Liver (tissue), 9 donors: Measurements from ENCODE around the gene NUP50. TPM values are rescaled to one million over a fixed set of nuclear protein-coding genes. Genes with fewer than 3 reads are reported as not detected.

Experiments
- DNase-seq: peaks from one replicate; pipeline ENCODE4 v3.0.0-alpha.2; 2017; ENCODE audit warnings: low spot score
- H3K27ac ChIP-seq, 2 donors: one replicate each; pipeline ENCODE4 v1.7.0; 2013; ENCODE audit warnings: inconsistent platforms in 2 of 2, low read length in 2 of 2, control low read depth in 1 of 2, low read depth in 1 of 2, mild to moderate bottlenecking in 1 of 2
- H3K27me3 ChIP-seq, 4 donors: one replicate each; pipeline versions ENCODE4 v1.6.1 to v1.7.0; 2013; ENCODE audit warnings: low read length in 3 of 4, inconsistent platforms in 1 of 4, mild to moderate bottlenecking in 1 of 4, moderate library complexity in 1 of 4; ENCODE audit not compliant: control insufficient read depth in 4 of 4, insufficient read depth in 4 of 4
- H3K36me3 ChIP-seq, 4 donors: one replicate each; pipeline versions ENCODE4 v1.6.1 to v1.7.0; 2013; ENCODE audit warnings: low read length in 3 of 4, mild to moderate bottlenecking in 3 of 4, low read depth in 1 of 4, moderate library complexity in 1 of 4; ENCODE audit not compliant: control insufficient read depth in 4 of 4, insufficient read depth in 3 of 4
- H3K4me1 ChIP-seq, 4 donors: one replicate each; pipeline versions ENCODE4 v1.6.1 to v1.7.0; 2013; ENCODE audit warnings: low read length in 3 of 4, mild to moderate bottlenecking in 3 of 4, moderate library complexity in 1 of 4; ENCODE audit not compliant: control insufficient read depth in 4 of 4, insufficient read depth in 4 of 4
- H3K4me3 ChIP-seq, 3 donors: one replicate each; pipeline versions ENCODE4 v1.6.1 to v1.7.0; 2013; ENCODE audit warnings: low read length in 3 of 3, control low read depth in 1 of 3, low read depth in 1 of 3, mild to moderate bottlenecking in 1 of 3
- H3K9ac ChIP-seq, 2 donors: one replicate each; pipeline ENCODE4 v1.7.0; 2013; ENCODE audit warnings: low read length in 2 of 2, mild to moderate bottlenecking in 2 of 2, moderate library complexity in 2 of 2, control low read depth in 1 of 2, low read depth in 1 of 2
- H3K9me3 ChIP-seq, 4 donors: one replicate each; pipeline versions ENCODE4 v1.6.1 to v1.7.0; 2013; ENCODE audit warnings: low read length in 3 of 4; ENCODE audit not compliant: control insufficient read depth in 4 of 4
- FOXA2 ChIP-seq: IDR thresholded peaks from 2 replicates; pipeline ENCODE4 v1.6.1; 2016; ENCODE audit warnings: antibody characterized with exemption
- HNF4A ChIP-seq, 2 donors: conservative IDR thresholded peaks; 2 replicates each; pipeline ENCODE4 v1.6.1; 2016; ENCODE audit warnings: antibody characterized with exemption in 2 of 2, mild to moderate bottlenecking in 2 of 2
- HNF4G ChIP-seq: IDR thresholded peaks from 2 replicates; pipeline ENCODE4 v1.6.1; 2016; ENCODE audit warnings: antibody characterized with exemption
- JUND ChIP-seq, 2 donors: IDR thresholded peaks; 2 replicates each; pipeline ENCODE4 v1.6.1; 2016; ENCODE audit warnings: antibody characterized with exemption in 2 of 2
- NR2F2 ChIP-seq: IDR thresholded peaks from 2 replicates; pipeline ENCODE4 v1.6.1; 2016; ENCODE audit warnings: antibody characterized with exemption
- RAD21 ChIP-seq, 2 donors: IDR thresholded peaks; 2 replicates each; pipeline ENCODE4 v1.6.1; 2016; ENCODE audit warnings: antibody characterized with exemption in 2 of 2, mild to moderate bottlenecking in 2 of 2
- RXRA ChIP-seq, 2 donors: IDR thresholded peaks; 2 replicates each; pipeline ENCODE4 v1.6.1; 2017 to 2018; ENCODE audit warnings: antibody characterized with exemption in 2 of 2, mild to moderate bottlenecking in 1 of 2
- SP1 ChIP-seq: IDR thresholded peaks from 2 replicates; pipeline ENCODE4 v1.6.1; 2018; ENCODE audit warnings: antibody characterized with exemption, mild to moderate bottlenecking
- TAF1 ChIP-seq: conservative IDR thresholded peaks from 2 replicates; pipeline ENCODE4 v1.6.1; 2016; ENCODE audit warnings: antibody characterized with exemption, mild to moderate bottlenecking
- YY1 ChIP-seq: IDR thresholded peaks from 2 replicates; pipeline ENCODE4 v1.6.1; 2016; ENCODE audit warnings: antibody characterized with exemption, mild to moderate bottlenecking
- WGBS: extraction: QIAGEN DNeasy Blood & Tissue Kit; methylation state at CpG from one replicate; pipeline ENCODE4 v1.1.7; 2013; 5-methylcytosine and 5-hydroxymethylcytosine counted together
- polyA plus RNA-seq, 2 donors: library from polyadenylated mRNA; stranded (reverse) in 1 of 2; unstranded in 1 of 2; fragments of 200-250 nt in 1 of 2; fragments of >200 nt in 1 of 2; fragmentation: Nextera tagmentation in 1 of 2; extraction: Ambion mirVana in 1 of 2; gene quantifications; one replicate each; pipeline versions ENCODE4 v1.2.1 to v1.2.3, GENCODE V29; 2013 to 2015
- total RNA-seq, 2 donors: library from RNA; depleted of rRNA; stranded (reverse); fragments of >200 nt; gene quantifications; one replicate each; pipeline ENCODE4 v1.2.3, GENCODE V29; 2014
- TF ChIP-seq, protein P1 (sequence below): IDR thresholded peaks from 2 replicates; pipeline ENCODE4 v1.6.1; 2016; ENCODE audit warnings: antibody characterized with exemption, mild to moderate bottlenecking
- TF ChIP-seq, protein P2 (sequence below): IDR thresholded peaks from 2 replicates; pipeline ENCODE4 v1.6.1; 2016; ENCODE audit warnings: antibody characterized with exemption
- TF ChIP-seq, protein P3 (sequence below): IDR thresholded peaks from 2 replicates; pipeline ENCODE4 v1.6.1; 2016; ENCODE audit warnings: antibody characterized with exemption
- donor health status: healthy.
- donor health status: healthy.
- donor health status: healthy.
- donor health status: healthy.
- donor health status: healthy.

NUP50 gene
- total and polyA plus RNA-seq, 4 donors, result 8.7 to 48.2 (median 24.8) TPM

DNA sequence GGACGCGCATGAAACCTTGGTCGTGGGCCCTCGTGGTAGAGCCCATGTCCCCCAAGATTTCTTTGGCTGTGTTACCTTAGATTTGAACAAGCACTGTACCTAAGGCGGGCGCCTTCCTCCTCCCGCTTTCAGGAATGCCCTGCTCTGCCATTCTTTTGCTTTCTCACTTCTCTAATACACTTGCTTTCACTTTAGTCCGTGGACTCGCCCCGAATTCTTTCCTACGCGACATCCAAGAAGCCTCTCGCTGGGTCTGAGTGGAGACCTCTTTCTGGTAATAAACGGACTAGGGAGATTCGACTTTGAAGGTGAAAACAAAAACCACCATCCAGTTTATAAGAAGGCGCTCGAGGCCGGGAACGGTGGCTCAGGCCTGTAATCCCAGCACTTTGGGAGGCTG, 1.2 kb upstream of the NUP50 start:
- Histone ChIP-seq H3K4me3 (peak overlapping the region in 2 of 3 donors; percentile 71 to 97), H3K9ac (no peak overlapping the region), H3K4me1 (peaks cover 9 to 14% (median 12%) of the 10 kb centered on the region in 4 donors), H3K27me3 (no peaks in the 10 kb centered on the region), H3K36me3 (peaks cover 0 to 3% (median 0%) of the 10 kb centered on the region in 4 donors), H3K27ac (peak overlapping the region in 1 of 2 donors; percentile 95), H3K9me3 (no peaks in the 10 kb centered on the region)
- DNase-seq, result peak; percentile 30
- TF ChIP-seq, protein P1, sequence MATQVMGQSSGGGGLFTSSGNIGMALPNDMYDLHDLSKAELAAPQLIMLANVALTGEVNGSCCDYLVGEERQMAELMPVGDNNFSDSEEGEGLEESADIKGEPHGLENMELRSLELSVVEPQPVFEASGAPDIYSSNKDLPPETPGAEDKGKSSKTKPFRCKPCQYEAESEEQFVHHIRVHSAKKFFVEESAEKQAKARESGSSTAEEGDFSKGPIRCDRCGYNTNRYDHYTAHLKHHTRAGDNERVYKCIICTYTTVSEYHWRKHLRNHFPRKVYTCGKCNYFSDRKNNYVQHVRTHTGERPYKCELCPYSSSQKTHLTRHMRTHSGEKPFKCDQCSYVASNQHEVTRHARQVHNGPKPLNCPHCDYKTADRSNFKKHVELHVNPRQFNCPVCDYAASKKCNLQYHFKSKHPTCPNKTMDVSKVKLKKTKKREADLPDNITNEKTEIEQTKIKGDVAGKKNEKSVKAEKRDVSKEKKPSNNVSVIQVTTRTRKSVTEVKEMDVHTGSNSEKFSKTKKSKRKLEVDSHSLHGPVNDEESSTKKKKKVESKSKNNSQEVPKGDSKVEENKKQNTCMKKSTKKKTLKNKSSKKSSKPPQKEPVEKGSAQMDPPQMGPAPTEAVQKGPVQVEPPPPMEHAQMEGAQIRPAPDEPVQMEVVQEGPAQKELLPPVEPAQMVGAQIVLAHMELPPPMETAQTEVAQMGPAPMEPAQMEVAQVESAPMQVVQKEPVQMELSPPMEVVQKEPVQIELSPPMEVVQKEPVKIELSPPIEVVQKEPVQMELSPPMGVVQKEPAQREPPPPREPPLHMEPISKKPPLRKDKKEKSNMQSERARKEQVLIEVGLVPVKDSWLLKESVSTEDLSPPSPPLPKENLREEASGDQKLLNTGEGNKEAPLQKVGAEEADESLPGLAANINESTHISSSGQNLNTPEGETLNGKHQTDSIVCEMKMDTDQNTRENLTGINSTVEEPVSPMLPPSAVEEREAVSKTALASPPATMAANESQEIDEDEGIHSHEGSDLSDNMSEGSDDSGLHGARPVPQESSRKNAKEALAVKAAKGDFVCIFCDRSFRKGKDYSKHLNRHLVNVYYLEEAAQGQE, result no peak
- 84% methylated on average over 19 of the region's 19 CpGs for WGBS

DNA sequence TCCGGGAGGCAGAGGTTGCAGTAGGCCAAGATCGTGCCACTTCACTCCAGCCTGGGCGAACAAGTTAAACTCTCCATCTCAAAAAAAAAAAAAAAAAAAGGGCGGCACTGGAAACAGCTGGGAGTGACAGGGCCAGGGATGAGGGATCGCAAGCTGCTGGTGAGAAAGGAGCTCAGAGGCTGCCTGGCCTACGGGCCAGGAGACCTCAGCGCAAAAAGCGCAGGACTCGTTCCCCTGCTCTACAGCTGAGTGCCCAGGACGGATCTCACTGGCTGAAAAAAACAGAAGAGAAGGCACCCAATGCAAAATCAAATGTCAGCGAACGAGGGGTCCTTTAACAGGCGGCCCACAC, 650 bp upstream of the NUP50 start:
- Histone ChIP-seq H3K4me1 (peaks cover 9 to 14% (median 11%) of the 10 kb centered on the region in 4 donors), H3K9ac (peak overlapping the region; percentile 79 to 87), H3K36me3 (peaks cover 0 to 3% (median 0%) of the 10 kb centered on the region in 4 donors), H3K4me3 (peak overlapping the region; percentile 71 to 97 (median 93)), H3K27me3 (no peaks in the 10 kb centered on the region), H3K9me3 (no peaks in the 10 kb centered on the region), H3K27ac (peak overlapping the region; percentile 72 to 95)
- TF ChIP-seq, protein P2, sequence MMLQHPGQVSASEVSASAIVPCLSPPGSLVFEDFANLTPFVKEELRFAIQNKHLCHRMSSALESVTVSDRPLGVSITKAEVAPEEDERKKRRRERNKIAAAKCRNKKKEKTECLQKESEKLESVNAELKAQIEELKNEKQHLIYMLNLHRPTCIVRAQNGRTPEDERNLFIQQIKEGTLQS, result no peak
- 6% methylated on average over 13 of the region's 13 CpGs for WGBS
- DNase-seq, result no peak

DNA sequence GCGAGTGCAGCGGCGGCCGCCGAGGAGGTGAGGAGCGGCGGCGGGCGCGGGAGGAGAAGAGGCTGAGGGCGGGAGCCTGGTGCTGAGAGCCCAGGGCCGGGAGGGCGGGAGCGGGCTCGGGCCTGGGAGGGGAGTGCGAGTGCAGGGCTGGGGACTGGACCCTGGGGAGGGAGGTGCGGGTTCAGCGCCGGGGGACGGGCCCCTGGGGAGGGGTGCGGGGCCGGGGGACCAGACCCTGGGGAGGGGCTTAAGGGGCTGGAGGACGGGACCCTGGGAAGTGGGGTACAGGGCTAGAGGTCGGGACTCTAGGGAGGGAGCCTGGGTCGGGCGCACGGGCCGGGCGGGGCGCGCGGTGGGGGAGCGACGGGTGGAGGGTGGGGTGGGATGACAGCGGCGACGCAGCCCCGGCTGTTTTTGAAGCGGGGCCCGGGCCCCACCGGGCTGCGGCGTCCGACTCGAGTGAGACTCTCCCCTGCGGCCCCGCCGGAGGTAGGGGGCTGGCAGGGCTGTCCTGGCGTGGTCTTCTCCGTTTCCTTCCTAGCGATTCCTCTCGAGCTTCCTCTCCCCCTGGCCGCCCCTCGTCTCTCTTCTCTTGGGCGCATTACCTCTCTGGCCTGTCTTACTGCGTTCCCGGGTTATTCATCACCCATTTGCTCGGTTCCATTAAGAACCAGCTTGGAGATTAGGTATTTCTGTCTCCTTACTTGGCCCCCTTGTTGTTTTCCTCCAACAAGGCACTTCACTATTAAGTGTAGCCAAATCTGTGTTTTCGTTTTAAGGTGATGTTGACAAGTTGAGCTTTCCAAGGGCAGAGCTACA, 754 bp downstream of the NUP50 start:
- Histone ChIP-seq H3K9ac (peak overlapping the region; percentile 33 to 61), H3K4me3 (peak overlapping the region; percentile 71 to 97 (median 76)), H3K4me1 (peaks cover 7 to 14% (median 11%) of the 10 kb centered on the region in 4 donors), H3K27me3 (no peaks in the 10 kb centered on the region), H3K27ac (peak overlapping the region; percentile 72 to 95), H3K9me3 (no peaks in the 10 kb centered on the region), H3K36me3 (peaks cover 4 to 10% (median 7%) of the 10 kb centered on the region in 4 donors)
- peak; percentile 78 for DNase-seq
- under 1% methylated on average over 59 of the region's 59 CpGs for WGBS
- TF ChIP-seq, protein P2, result no peak
- no peak for TF ChIP-seq HNF4G
- TF ChIP-seq HNF4A (conservative IDR thresholded peaks at IDR 0.05), result no peak
- no peak for TF ChIP-seq RXRA (IDR thresholded peaks at IDR 0.05)
- no peak for TF ChIP-seq FOXA2
- no peak for TF ChIP-seq TAF1
- no peak for TF ChIP-seq YY1
- TF ChIP-seq, protein P3, sequence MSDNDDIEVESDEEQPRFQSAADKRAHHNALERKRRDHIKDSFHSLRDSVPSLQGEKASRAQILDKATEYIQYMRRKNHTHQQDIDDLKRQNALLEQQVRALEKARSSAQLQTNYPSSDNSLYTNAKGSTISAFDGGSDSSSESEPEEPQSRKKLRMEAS, result no peak
- no peak for TF ChIP-seq NR2F2
- no peak for TF ChIP-seq JUND (IDR thresholded peaks at IDR 0.05)
- no peak for TF ChIP-seq SP1
- no peak for TF ChIP-seq RAD21 (IDR thresholded peaks at IDR 0.05)
